Epithelial cell of esophagus (primary cell): Measurements from ENCODE around the gene ZEB2.
A peak's percentile ranks its signal among the peaks of the same experiment; 100 is the strongest.

Experiments used
- DNase-seq: peaks from one replicate; pipeline ENCODE4 v3.0.0; 2010; ENCODE audit warnings: low read depth
- H3K4me3 ChIP-seq: 2 replicates; pipeline ENCODE4 v1.5.1; 2011; ENCODE audit warnings: mild to moderate bottlenecking, low read length, control low read depth
- CTCF ChIP-seq: IDR thresholded peaks from 2 replicates; pipeline ENCODE4 v1.5.1; 2011; ENCODE audit warnings: low read depth, mild to moderate bottlenecking, low read length, control low read depth, inconsistent platforms; ENCODE audit not compliant: insufficient read depth; ENCODE audit errors: missing control alignments

Gene ZEB2

GRCh38 chr2:144452989-144453336 is 67.0 kb downstream of the ZEB2 start:
- DNase-seq, result no peak
- no peak overlapping the region for H3K4me3 ChIP-seq
- TF ChIP-seq CTCF, result no peak

GRCh38 chr2:144452169-144452988 is 67.5 kb downstream of the ZEB2 start:
- no peak overlapping the region for H3K4me3 ChIP-seq
- TF ChIP-seq CTCF, result peak; percentile 24
- DNase-seq, result peak; percentile 14

GRCh38 chr2:144451443-144451842 is 68.5 kb downstream of the ZEB2 start:
- no peak overlapping the region for H3K4me3 ChIP-seq
- no peak for DNase-seq
- TF ChIP-seq CTCF, result no peak

GRCh38 chr2:144449028-144449406 is 70.9 kb downstream of the ZEB2 start:
- peak; percentile 24 for TF ChIP-seq CTCF
- no peak overlapping the region for H3K4me3 ChIP-seq
- DNase-seq, result no peak

- DNase-seq, result no peak
- no peak overlapping the region for H3K4me3 ChIP-seq
- no peak for TF ChIP-seq CTCF
Observed at GRCh38 chr2:144448389-144449027, 71.4 kb downstream of the ZEB2 start.

- TF ChIP-seq CTCF, result no peak
- no peak overlapping the region for H3K4me3 ChIP-seq
- DNase-seq, result no peak
Observed at GRCh38 chr2:144447535-144447934, 72.4 kb downstream of the ZEB2 start.
